GM18508 (cell line): Measurements from ENCODE around the gene INSR.

Experiments used
- ATAC-seq: cut with Tn5 transposase; IDR thresholded peaks from one replicate; pipeline ENCODE4 v1.9.1; 2021; ENCODE audit warnings: moderate number of reproducible peaks; ENCODE audit not compliant: insufficient read depth, unreplicated experiment

Gene INSR

GRCh38 chr19:7297742-7298141 lies 3.5 kb upstream of the INSR start:
- ATAC-seq, result no peak

- no peak for ATAC-seq
These were observed 1.8 kb upstream of the INSR start for GRCh38 chr19:7295912-7296536.

- ATAC-seq, result no peak
These were observed 471 bp upstream of the INSR start for GRCh38 chr19:7294558-7295212.

- no peak for ATAC-seq
These were observed 1.1 kb downstream of the INSR start for GRCh38 chr19:7292950-7293761.

GRCh38 chr19:7292352-7292949 lies 1.8 kb downstream of the INSR start:
- no peak for ATAC-seq

GRCh38 chr19:7288977-7289376 lies 5.2 kb downstream of the INSR start:
- no peak for ATAC-seq

GRCh38 chr19:7288131-7288530 lies 6.1 kb downstream of the INSR start:
- no peak for ATAC-seq

GRCh38 chr19:7287722-7288121 lies 6.5 kb downstream of the INSR start:
- no peak for ATAC-seq

- no peak for ATAC-seq
These were observed 13.1 kb downstream of the INSR start for GRCh38 chr19:7280940-7281666.

GRCh38 chr19:7272856-7273578 lies 21.2 kb downstream of the INSR start:
- ATAC-seq, result no peak

- no peak for ATAC-seq
These were observed 25.5 kb downstream of the INSR start for GRCh38 chr19:7268705-7269098.

GRCh38 chr19:7267792-7268704 lies 26.2 kb downstream of the INSR start:
- ATAC-seq, result no peak

- ATAC-seq, result no peak
These were observed 27.4 kb downstream of the INSR start for GRCh38 chr19:7266832-7267231.

- ATAC-seq, result no peak
These were observed 28.3 kb downstream of the INSR start for GRCh38 chr19:7265963-7266362.

GRCh38 chr19:7264858-7265257 lies 29.4 kb downstream of the INSR start:
- ATAC-seq, result no peak

GRCh38 chr19:7263521-7263920 lies 30.7 kb downstream of the INSR start:
- no peak for ATAC-seq

- no peak for ATAC-seq
These were observed 31.1 kb downstream of the INSR start for GRCh38 chr19:7263066-7263465.

- ATAC-seq, result no peak
These were observed 31.7 kb downstream of the INSR start for GRCh38 chr19:7262470-7262869.

GRCh38 chr19:7260161-7260560 lies 34.1 kb downstream of the INSR start:
- ATAC-seq, result no peak
